Measurements from ENCODE around the gene CYP46A1.

Gene CYP46A1

DNA sequence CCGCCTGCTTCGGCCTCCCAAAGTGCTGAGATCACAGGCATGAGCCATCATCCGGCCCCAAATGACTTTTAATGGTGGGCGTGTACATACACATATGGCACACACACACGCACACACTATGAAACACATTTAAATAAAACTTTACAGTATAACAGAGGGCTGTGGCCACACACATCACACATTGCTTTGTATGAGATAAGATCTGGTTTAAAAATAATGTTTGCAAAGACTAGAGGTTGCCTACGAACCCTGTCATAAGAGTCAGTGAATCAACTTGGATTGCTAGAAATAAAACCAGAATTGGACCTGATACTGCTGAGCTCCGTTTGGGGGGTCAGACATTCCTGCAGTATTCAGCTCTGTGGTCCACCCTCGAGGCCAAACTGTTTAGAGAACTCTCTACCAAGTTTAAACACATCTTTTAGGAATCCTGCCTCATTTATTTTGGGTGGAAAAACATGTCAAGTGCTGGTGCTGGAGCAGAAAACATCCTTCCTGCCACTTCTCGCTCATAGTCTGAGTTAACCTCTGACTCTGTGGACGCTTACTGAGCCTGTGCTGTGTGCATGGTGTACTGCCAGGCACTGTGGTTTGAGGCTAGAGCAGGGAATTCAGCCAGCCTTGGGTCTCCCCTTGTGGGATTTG is 61.3 kb downstream of the CYP46A1 start:
- DNase-seq (ENCODE audit: low spot score): no peak

GRCh38 chr14:99747167-99747566 is 63.1 kb downstream of the CYP46A1 start:
- DNase-seq (ENCODE audit: low spot score): no peak

GRCh38 chr14:99747582-99748330 is 63.7 kb downstream of the CYP46A1 start:
- DNase-seq (ENCODE audit: low spot score): no peak

DNA sequence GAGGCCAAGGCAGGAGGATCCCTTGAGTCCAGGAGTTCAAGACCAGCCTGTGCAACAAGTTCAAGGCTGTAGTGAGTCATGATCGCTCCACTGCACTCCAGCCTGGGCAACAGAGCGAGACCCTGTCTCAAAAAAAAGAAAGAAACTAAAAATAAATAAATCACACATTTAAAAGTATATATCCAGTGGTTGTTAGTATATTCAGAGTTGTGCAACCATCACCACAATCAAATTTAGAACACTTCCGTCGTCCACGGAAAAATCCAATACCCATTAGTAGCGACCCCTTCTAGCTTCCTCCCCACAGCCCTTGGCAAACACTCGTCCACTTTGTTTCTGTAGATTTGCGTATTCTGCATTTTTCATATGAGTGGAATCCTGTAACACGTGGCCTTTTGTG is 64.4 kb downstream of the CYP46A1 start:
- DNase-seq (ENCODE audit: low spot score): no peak

DNA sequence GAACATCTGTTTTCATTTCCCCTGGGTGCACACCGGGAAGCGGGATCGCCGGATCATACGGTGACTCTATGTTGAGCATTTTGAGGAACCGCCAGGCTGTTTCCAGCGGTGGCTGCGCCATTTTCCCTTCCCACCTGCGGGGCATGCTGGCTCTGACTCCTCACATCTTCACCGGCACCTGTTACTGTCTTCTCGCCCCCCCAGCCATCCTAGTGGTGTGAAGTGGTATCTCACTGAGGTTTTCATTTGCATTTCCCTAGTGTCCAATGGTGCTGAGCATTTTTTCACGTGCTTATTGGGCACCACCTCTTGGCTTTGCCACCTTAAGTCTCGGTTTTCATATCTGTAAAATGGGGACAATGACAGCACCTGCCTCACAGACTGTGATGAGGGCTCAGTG is 65.0 kb downstream of the CYP46A1 start:
- no peak for DNase-seq (ENCODE audit: low spot score)

- no peak for DNase-seq (ENCODE audit: low spot score)
These were observed 65.9 kb downstream of the CYP46A1 start for GRCh38 chr14:99749763-99750715.

DNA sequence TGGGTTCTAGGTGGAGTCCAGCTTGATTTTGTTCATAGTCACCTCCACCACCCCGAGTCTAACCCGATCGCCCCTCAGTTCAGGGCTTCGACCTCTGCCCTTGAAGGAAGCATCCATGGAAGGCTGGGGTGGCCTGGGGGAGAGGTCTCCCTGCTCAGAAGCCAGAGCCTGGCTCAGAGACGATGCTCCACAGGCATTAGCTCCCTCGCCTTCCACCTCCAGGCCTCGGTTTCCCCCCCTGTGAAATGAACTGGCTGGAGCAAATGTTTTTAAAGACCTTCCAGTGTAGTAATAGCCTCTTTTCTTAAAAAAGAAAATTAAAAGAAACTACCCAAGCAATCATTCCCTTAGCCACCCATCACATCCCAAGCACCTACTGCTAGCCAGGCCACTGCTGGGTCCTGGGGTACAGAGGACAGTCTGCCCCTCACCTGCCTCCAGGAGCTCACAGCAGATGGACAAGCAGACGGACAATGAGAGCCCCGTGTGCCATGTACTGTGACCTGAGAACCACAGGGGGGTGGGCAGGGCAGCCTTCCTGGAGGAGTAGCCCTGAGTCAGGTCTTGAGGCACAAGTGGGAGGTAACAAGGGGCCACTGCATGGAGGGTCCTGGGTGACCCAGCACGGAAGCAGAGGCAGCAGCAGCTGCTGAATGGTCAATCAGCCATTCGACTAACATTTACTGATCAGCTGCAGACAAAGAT is 66.8 kb downstream of the CYP46A1 start:
- no peak for DNase-seq (ENCODE audit: low spot score)

DNA sequence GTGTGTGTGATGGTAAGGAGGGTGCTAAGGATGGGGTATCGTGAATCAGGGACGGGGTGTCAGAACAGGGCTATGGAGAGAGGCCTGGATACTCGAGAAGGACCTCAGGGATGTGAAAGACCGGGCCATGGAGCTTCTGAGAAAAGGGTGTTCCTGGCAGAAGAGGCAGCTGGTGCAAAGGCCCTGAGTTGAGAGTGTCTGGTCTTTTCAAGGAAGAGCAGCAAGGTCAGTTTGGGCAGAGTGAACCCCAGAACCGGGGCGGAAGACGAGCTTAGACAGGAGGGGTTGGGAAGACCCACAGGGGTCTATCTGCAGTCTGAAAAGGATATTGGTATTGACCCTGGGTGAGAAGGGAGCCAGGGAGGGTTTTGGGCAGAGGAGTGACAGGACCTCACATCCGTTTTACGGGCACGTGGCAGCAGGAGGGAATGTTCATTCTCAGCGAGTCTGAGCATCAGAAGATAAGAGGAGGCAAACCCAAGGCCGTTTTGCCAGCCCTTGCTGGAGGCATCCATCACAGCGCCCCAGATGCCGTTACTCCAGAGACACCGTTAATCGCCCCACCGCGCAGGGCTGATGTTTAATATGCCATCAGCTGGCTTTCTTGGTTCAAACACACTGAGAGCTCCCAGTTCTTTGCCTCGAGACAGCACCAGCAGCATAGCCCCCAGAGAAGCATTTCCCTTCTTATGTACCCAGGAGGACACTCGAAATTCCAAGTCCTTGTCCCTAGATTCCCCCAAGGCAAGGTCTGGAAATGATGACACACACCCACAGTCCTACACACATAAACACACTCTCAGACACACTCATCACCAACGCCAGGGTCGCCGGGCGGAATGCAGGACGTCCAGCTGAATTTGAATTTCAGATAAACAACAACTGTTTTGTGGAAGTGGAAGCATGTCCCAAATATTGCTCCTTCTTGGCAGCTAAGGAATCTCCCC is 67.7 kb downstream of the CYP46A1 start:
- no peak for DNase-seq (ENCODE audit: low spot score)

DNA sequence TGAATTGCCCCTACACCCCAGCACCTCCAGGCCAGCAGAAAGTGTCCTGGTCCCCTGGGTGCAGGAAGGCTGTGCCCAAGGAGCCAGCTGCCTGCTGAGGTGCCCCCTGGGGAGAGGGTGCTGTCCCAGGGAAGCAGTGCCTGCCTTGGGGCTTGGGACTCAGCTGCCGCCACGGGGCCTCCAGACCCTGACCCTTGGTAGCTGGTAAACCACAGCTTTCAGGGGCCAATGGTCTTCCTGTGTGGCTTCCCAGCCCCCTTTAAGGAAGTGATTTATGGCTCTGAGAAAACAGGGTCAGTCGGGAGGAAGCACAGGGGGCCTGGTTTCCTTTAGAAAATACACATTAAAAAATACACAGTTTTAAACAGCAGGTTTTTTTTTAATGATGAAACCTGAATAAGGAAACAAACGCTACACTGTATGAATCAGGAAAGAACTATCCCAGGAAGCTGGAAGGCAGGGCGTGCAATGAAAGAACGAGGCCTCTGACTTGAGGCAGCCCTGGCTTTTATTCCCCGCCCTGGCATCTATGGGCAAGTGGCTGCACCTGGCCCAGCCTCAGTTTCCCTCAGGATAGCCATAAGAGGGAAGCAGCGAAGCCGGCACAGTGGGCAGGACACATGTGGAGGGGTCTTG is 68.5 kb downstream of the CYP46A1 start:
- no peak for DNase-seq (ENCODE audit: low spot score)

GRCh38 chr14:99753225-99754140 is 69.4 kb downstream of the CYP46A1 start:
- DNase-seq (ENCODE audit: low spot score): no peak

GRCh38 chr14:99754141-99755067 is 70.3 kb downstream of the CYP46A1 start:
- no peak for DNase-seq (ENCODE audit: low spot score)

GRCh38 chr14:99755068-99755405 is 70.9 kb downstream of the CYP46A1 start:
- DNase-seq (ENCODE audit: low spot score): no peak

DNA sequence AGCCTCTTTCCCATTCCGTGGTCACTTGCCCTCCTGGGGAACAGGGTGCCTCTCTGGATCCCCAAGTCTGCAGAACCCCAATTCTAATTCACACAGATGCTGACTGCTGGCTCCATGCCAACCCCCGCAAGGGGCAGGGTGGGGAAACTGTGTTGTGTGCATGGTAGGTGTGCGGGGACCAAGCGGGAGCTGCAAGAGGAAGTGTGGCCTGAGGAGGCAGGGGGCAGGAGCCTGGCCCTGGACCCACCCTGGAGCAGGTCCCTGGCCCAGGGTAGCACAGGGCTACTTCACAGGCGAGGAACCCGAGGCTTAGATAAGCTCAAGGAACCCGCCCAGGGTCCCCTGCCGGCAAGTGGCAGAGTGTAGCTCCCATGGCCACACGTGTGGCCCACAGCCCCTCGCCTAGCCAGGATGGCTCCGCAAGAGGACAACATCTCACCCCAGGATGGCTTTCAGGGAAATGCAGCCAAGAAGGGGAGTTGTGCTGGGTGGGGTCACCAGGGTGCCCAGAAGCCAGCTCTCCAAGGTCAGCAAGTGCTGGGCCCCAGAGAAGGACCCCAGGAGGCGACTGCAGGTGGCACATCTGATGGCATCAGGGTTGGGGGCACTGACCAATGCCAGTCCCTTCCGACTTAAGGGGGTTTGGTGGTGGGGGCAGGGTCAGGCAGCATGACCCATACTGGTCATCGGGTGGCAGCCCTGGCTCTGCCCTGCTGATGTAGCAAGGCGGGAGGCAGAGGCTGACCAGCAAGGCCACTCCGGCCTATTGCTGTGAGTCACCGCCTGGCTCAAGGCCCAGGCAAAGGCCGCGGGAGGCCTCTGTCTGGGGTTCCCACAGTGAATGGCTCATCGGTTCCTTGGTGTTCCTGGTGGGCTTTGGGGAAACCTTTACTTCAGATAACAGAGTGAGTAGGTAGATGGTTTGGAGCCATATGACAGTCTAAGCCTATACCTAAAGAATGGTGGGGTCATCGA is 71.8 kb downstream of the CYP46A1 start:
- no peak for DNase-seq (ENCODE audit: low spot score)

DNA sequence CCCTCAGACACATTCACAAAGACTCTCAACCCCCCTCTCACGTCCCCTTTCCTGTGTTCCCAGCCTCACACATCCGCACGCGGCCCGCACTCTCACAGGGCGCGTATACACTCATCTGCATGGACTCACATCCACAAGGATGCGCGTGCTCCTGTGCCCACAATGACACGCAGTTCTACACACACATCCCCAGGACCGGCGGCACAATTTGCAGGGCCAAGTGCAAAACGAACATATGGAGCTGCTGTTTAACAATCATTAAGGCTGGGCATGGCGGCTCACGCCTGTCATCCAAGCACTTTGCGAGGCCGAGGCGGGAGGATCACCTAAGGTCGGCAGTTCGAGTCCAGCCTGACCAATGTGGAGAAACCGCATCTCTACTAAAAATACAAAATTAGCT is 72.7 kb downstream of the CYP46A1 start:
- no peak for DNase-seq (ENCODE audit: low spot score)

DNA sequence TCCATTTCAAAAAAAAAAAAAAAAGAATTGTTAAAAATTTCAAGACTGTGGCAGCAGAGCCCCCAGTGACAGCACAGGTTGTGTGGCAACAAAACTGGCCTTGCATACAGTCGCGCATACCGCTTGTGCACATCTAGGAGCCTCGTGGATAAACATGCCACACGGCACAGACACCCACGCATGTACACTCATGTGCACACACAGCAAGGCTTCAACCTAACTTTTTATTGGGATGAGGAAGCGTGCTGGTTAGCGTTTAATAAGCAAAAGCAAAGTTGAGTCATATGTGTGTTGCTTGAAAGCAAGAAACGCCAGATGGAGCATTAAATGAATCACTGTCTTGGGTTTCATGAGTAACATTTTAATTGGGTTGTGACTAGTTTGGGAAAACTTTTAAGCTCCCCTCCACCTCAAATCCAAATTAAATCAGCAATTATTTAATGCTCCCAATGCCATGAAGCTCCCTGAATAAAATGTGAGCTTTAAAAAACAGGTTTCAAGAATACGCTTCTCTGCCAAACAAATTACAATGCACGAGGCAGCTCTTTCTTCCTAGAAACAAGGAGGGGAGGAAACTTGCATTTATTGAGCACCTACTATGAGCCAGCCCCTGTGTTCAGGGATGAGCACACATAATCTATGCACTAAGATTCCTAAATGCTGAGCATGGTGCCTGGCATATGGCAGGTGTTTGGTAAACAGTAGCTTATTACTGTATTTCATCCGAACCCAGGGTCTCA is 73.4 kb downstream of the CYP46A1 start:
- DNase-seq (ENCODE audit: low spot score): no peak

DNA sequence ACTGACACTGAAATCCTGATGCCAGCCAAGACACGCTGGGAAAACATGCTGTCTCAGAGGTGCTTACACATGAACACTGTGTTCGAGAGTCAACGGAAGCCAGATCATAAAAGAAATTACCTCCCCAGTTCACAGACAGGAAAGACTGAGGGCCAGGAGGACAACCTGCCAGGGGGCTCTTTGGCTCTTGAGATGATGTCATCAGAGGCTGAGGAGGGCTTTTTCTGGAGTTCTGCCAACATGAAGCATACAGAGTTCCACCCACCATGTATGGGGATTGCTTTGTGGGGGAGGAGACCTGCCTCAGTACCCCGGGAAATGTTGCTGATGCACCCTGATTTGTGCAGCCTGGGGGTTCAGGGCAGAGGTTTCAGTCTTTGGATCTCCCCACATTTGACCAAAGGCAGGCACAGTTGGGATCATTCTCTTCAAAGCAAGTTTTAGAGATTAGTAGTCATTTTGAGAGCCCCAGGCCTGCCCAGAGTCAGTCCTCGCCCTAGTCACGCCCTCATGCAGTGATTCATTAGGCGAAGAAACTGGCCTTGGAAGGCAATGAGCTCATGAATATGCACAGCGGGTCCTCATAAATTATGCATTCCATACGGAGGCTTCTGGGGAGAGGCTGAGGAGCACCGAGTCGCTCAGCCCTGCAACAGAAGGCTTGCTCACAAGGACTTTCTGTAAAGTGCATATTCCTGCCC is 74.2 kb downstream of the CYP46A1 start:
- no peak for DNase-seq (ENCODE audit: low spot score)
